ENCODE results near the gene S100A13. TPM values are rescaled to one million over a fixed set of nuclear protein-coding genes. Genes with fewer than 3 reads are reported as not detected.

Gene S100A13
- total and polyA plus RNA-seq, 10 of the 15 experiments (the other 5 are each of a cell fraction or from before 2014, with no cell fraction given), result 5.7 to 30.9 (median 9.1) TPM

DNA sequence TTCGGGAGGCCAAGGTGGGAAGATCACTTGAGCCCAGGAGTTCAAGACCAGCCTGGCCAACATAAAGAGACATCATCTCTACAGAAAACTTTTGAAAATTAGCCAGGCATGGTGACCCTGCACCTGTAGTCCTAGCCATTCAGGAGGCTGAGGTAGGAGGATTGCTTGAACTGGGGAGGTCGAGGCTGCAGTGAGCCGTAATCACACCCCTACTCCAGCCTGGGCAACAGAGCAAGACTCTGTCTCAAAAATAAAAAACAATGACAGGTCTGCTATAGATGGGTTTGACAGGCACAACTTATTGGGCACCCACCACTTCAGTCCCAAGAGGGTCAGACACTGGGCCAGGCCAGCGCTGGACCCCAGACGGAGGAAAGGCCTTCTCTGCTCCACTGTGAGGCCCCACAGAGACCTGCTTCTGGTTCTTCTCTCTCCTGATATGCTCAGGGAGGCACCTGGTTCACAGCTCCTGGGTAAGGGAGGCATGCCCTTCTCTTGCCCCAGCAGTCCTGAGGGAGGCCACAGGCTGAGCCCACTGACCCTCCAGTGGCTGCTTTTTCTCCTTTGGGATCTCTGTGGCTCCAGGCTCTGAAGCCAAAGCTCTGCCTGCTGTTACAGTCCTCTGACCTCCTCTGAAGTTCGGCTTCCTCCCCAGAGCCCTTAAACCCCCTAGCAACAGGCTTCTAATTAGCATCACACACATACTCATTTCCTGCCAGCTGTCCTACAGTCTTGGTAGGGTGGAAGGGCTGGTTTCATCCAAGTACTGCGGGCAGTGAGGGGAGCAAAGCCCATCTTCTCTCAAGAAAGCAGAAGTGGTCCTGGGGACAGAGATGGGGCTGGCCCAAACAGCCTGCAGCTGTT, 28.8 kb downstream of the S100A13 start:
- Histone ChIP-seq H2AFZ (ENCODE audit: control insufficient read depth, low read depth, low read length) (peak overlapping the region; percentile 87), H3K4me2 (ENCODE audit: control insufficient read depth, insufficient read depth) (peak overlapping the region; percentile 75), H4K20me1 (ENCODE audit: control insufficient read depth, insufficient read depth) (no peaks in the 10 kb centered on the region)
- TF ChIP-seq MEF2A (IDR thresholded peaks at IDR 0.05; ENCODE audit: insufficient read depth, low read depth, low read length) (peak; percentile 58; the same call in 1 of the 2 replicates), PML (IDR thresholded peaks at IDR 0.05; ENCODE audit: low read length) (no peak; the same call in 1 of the 2 replicates), NFXL1 (IDR thresholded peaks at IDR 0.05; ENCODE audit: borderline replicate concordance) (no peak), IKZF2 (IDR thresholded peaks at IDR 0.05) (peak; percentile 76 to 79; a peak in 2 of 4 replicates), EED (IDR thresholded peaks at IDR 0.05; ENCODE audit: low read depth) (peak; percentile 59; the same call in 1 of the 2 replicates), KAT2A (conservative IDR thresholded peaks at IDR 0.05; ENCODE audit: control insufficient read depth, low read depth, low read length) (no peak), CHD1 (IDR thresholded peaks at IDR 0.05; ENCODE audit: low read depth, low read length) (peak; percentile 83; the same call in 1 of the 2 replicates), SMAD5 (IDR thresholded peaks at IDR 0.05; ENCODE audit: low read depth) (no peak), POU2F2 (IDR thresholded peaks at IDR 0.05; ENCODE audit: borderline replicate concordance, low read depth, low read length) (peak; percentile 89), POLR2A (IDR thresholded peaks at IDR 0.05; ENCODE audit: low read depth, low read length) (peak; percentile 76), TCF12 (IDR thresholded peaks at IDR 0.05; ENCODE audit: low read depth, low read length) (peak; percentile 97), HDGF (IDR thresholded peaks at IDR 0.05) (no peak), KLF5 (IDR thresholded peaks at IDR 0.05; ENCODE audit: partially characterized antibody) (peak; percentile 32), SMAD1 (IDR thresholded peaks at IDR 0.05; ENCODE audit: low read depth, partially characterized antibody) (no peak), ZNF24 (IDR thresholded peaks at IDR 0.05) (no peak), PAX5 (IDR thresholded peaks at IDR 0.05; ENCODE audit: borderline replicate concordance, low read depth, low read length) (no peak)
- TF ChIP-seq, protein P1, sequence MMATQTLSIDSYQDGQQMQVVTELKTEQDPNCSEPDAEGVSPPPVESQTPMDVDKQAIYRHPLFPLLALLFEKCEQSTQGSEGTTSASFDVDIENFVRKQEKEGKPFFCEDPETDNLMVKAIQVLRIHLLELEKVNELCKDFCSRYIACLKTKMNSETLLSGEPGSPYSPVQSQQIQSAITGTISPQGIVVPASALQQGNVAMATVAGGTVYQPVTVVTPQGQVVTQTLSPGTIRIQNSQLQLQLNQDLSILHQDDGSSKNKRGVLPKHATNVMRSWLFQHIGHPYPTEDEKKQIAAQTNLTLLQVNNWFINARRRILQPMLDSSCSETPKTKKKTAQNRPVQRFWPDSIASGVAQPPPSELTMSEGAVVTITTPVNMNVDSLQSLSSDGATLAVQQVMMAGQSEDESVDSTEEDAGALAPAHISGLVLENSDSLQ (IDR thresholded peaks at IDR 0.05), result no peak
- TF ChIP-seq, protein P2, sequence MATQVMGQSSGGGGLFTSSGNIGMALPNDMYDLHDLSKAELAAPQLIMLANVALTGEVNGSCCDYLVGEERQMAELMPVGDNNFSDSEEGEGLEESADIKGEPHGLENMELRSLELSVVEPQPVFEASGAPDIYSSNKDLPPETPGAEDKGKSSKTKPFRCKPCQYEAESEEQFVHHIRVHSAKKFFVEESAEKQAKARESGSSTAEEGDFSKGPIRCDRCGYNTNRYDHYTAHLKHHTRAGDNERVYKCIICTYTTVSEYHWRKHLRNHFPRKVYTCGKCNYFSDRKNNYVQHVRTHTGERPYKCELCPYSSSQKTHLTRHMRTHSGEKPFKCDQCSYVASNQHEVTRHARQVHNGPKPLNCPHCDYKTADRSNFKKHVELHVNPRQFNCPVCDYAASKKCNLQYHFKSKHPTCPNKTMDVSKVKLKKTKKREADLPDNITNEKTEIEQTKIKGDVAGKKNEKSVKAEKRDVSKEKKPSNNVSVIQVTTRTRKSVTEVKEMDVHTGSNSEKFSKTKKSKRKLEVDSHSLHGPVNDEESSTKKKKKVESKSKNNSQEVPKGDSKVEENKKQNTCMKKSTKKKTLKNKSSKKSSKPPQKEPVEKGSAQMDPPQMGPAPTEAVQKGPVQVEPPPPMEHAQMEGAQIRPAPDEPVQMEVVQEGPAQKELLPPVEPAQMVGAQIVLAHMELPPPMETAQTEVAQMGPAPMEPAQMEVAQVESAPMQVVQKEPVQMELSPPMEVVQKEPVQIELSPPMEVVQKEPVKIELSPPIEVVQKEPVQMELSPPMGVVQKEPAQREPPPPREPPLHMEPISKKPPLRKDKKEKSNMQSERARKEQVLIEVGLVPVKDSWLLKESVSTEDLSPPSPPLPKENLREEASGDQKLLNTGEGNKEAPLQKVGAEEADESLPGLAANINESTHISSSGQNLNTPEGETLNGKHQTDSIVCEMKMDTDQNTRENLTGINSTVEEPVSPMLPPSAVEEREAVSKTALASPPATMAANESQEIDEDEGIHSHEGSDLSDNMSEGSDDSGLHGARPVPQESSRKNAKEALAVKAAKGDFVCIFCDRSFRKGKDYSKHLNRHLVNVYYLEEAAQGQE (IDR thresholded peaks at IDR 0.05; ENCODE audit: low read depth, low read length), result no peak
- TF ChIP-seq, protein P3, sequence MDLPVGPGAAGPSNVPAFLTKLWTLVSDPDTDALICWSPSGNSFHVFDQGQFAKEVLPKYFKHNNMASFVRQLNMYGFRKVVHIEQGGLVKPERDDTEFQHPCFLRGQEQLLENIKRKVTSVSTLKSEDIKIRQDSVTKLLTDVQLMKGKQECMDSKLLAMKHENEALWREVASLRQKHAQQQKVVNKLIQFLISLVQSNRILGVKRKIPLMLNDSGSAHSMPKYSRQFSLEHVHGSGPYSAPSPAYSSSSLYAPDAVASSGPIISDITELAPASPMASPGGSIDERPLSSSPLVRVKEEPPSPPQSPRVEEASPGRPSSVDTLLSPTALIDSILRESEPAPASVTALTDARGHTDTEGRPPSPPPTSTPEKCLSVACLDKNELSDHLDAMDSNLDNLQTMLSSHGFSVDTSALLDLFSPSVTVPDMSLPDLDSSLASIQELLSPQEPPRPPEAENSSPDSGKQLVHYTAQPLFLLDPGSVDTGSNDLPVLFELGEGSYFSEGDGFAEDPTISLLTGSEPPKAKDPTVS (IDR thresholded peaks at IDR 0.05; ENCODE audit: low read depth, low read length), result no peak

More for the DNA sequence above, 28.8 kb downstream of the S100A13 start:
- ChIA-PET CTCF (interaction anchor here (0.6 to 2.8 kb wide), 13 partner anchors 14 to 92 kb away, joined by 3 to 9 read pairs (median 4); partner anchors contain the start of genes S100A13, S100A14 and S100A16), RAD21 (ENCODE audit: unreplicated experiment) (interaction anchor here (0.9 to 2.4 kb wide), 8 partner anchors 9 to 246 kb away, joined by 3 to 14 read pairs (median 5); partner anchors contain the start of genes CHTOP, S100A13, S100A14 and S100A2), SMC1A (ENCODE audit: uncharacterized antibody, unreplicated experiment) (interaction anchor here (0.6 to 3.5 kb wide), 12 partner anchors 13 to 152 kb away, joined by 3 to 12 read pairs (median 4); partner anchors contain the start of genes CHTOP, S100A1, S100A13 and S100A14), POLR2A (interaction anchor here (0.8 to 2.6 kb wide), 7 partner anchors 26 to 369 kb away, joined by 3 to 15 read pairs (median 3); partner anchors contain the start of genes CHTOP, CREB3L4 and S100A13)
- no peaks in the 10 kb centered on the region for H3K9me3 ChIP-seq (replicated peaks; ENCODE audit: control insufficient read depth, insufficient read depth, low read length)
- peak; percentile 88 for DNase-seq (ENCODE audit: low read depth, low spot score)
- H3K27ac ChIP-seq (ENCODE audit: control insufficient read depth, insufficient read depth), result peak overlapping the region; percentile 97
- no peaks in the 10 kb centered on the region for H3K79me2 ChIP-seq (ENCODE audit: control insufficient read depth, insufficient read depth, low read length)
- peaks cover 22% of the 10 kb centered on the region for H3K4me1 ChIP-seq (ENCODE audit: control insufficient read depth, insufficient read depth, low read length)
- ATAC-seq, result peak; percentile 99
- 22% methylated on average over 7 of the region's 7 CpGs for WGBS (ENCODE audit: insufficient coverage, insufficient replicate concordance, low lambda C conversion rate, missing lambda C conversion rate)
- intact Hi-C loops (cut with micrococcal nuclease; ENCODE audit: unreplicated experiment) (no loop called here), in situ Hi-C loops (cut with MboI) (no loop called here)
- peak; percentile 99 for FAIRE-seq
- peak overlapping the region; percentile 76 for H3K9ac ChIP-seq (ENCODE audit: control insufficient read depth, insufficient read depth, low read length)
- no peaks in the 10 kb centered on the region for H3K27me3 ChIP-seq (replicated peaks in 1 of 2; ENCODE audit: control insufficient read depth in 2 of 2, insufficient read depth in 2 of 2, low read length in 1 of 2)
- no peak overlapping the region for H3K4me3 ChIP-seq
- TSS peak; percentile 68 for BruUV-seq (replicated peaks)
- no peaks in the 10 kb centered on the region for H3K36me3 ChIP-seq (ENCODE audit: control insufficient read depth in 2 of 2, insufficient read depth in 2 of 2, low read length in 1 of 2)
